Upper lobe of right lung (tissue), 1 donor: ENCODE results near the gene HPGDS. TPM values are rescaled to one million over a fixed set of nuclear protein-coding genes. Genes with fewer than 3 reads are reported as not detected.

ENCODE experiments used
- ATAC-seq: fragments of 200-7000 bp; cut with Tn5 transposase; one replicate; pipeline ENCODE4 v1.9.1; 2020; ENCODE audit warnings: mild to moderate bottlenecking, moderate library complexity
- DNase-seq: peaks from one replicate; pipeline ENCODE4 v3.0.0-alpha.2; 2020
- H3K27ac ChIP-seq: fragments of 200-600 bp; one replicate; pipeline ENCODE4 v1.8.0; 2022
- H3K27me3 ChIP-seq: fragments of 200-600 bp; one replicate; pipeline ENCODE4 v1.8.0; 2022; ENCODE audit warnings: mild to moderate bottlenecking
- H3K36me3 ChIP-seq: fragments of 200-600 bp; one replicate; pipeline ENCODE4 v1.8.0; 2022
- H3K4me1 ChIP-seq: fragments of 200-600 bp; one replicate; pipeline ENCODE4 v1.8.0; 2022
- H3K4me3 ChIP-seq: fragments of 200-600 bp; one replicate; pipeline ENCODE4 v1.8.0; 2022; ENCODE audit warnings: mild to moderate bottlenecking
- H3K9me3 ChIP-seq: fragments of 200-600 bp; one replicate; pipeline ENCODE4 v1.8.0; 2022
- CTCF ChIP-seq: fragments of 200-600 bp; IDR thresholded peaks from one replicate; pipeline ENCODE4 v1.8.0; 2022; ENCODE audit warnings: antibody characterized with exemption
- intact Hi-C: fragments of 100-400 bp; cut with DNase I; formaldehyde crosslinking; loops from one replicate; pipeline ENCODE4 v1.11.0; 2022
- total RNA-seq: library from RNA; stranded (reverse); fragmentation: NEBNext Ultra II Directional; extraction: Animal tissue kit (Norgen Biotek cat#: 25700); gene quantifications from one replicate; pipeline ENCODE4 v1.2.1, GENCODE V29; 2021
- donor health status: DM: no; HTN: yes; CAD: no; lungs with severe emphysema.

The HPGDS gene
- total RNA-seq, 1 donor from 2014 or later = 15.8 TPM

DNA sequence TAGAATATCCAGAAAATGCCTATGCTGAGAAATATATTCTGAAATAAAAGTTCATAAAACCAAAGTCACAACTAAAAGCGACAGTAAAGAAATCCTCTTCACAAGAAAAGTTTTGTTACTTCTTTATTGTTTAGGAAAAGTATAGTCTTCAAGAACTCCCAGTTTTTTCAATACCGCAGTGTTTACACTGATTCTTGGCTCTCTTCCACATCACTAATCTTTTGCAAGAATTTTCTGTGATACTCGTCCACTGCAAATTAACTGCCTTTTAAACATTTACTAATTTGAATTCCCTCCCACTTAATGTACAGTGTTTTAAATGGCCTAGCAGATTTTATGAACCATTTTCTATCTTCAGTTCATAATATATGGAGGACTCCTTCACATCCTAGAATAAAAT lies 65.1 kb downstream of the HPGDS start:
- Histone ChIP-seq H3K9me3 (no peaks in the 10 kb centered on the region), H3K36me3 (peaks cover 93% of the 10 kb centered on the region)
- no peak for ATAC-seq

DNA sequence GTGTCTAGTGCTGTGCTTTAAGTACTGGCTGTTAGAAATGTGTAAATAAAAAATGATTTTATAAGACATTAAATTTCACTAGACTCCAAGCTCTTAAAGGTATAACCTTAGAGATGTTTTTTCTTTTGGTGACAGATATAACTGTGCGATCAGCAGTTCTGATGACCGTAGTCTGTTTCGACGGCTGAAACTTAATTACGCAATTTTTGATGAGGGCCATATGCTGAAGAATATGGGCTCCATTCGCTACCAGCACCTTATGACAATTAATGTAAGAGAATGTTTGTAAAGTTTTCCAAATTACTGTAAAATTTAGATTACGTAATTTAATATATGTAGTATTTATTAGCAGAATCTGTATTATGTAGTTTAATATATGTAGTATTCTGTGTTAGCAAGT lies 66.4 kb downstream of the HPGDS start:
- intact Hi-C loops = no loop called here
- DNase-seq = no peak
- Histone ChIP-seq H3K27me3 (no peaks in the 10 kb centered on the region), H3K9me3 (no peaks in the 10 kb centered on the region), H3K4me1 (no peaks in the 10 kb centered on the region), H3K36me3 (peaks cover 96% of the 10 kb centered on the region), H3K4me3 (no peak overlapping the region), H3K27ac (no peak overlapping the region)
- no peak for ATAC-seq
- TF ChIP-seq CTCF = no peak

More for the DNA sequence above, 65.1 kb downstream of the HPGDS start:
- Histone ChIP-seq H3K4me3 (no peak overlapping the region), H3K27ac (no peak overlapping the region), H3K4me1 (no peaks in the 10 kb centered on the region), H3K27me3 (no peaks in the 10 kb centered on the region)
- no peak for DNase-seq
- no peak for TF ChIP-seq CTCF
- intact Hi-C loops = no loop called here

GRCh38 chr4:94274912-94275311 lies 67.7 kb downstream of the HPGDS start:
- intact Hi-C loops = no loop called here

DNA sequence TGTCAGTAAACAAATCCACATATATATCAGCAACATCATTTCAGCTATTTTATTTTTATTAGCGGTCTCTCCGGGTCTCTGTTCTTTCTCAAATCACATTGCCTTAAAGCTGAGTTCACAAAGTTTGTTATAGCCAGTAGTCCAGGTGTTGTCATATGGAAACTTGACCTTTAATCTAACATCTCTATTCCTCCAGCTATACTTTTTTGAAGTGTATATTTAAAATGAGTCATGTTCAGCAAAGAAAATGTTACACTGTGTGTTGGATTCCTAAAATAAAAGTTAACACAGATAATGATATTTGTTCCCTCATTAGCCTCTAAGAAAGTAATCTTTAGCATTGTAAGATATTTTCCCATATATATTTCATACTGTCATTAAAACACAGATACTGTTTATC lies 71.4 kb downstream of the HPGDS start:
- DNase-seq (no peak), ATAC-seq (no peak)
- no peaks in the 10 kb centered on the region for H3K4me1 ChIP-seq
- intact Hi-C loops = no loop called here
- no peak overlapping the region for H3K4me3 ChIP-seq
- H3K36me3 ChIP-seq = peaks cover 58% of the 10 kb centered on the region
- no peaks in the 10 kb centered on the region for H3K9me3 ChIP-seq
- no peaks in the 10 kb centered on the region for H3K27me3 ChIP-seq
- H3K27ac ChIP-seq = no peak overlapping the region
- TF ChIP-seq CTCF = no peak

More at GRCh38 chr4:94274912-94275311, 67.7 kb downstream of the HPGDS start:
- Histone ChIP-seq H3K36me3 (peaks cover 93% of the 10 kb centered on the region), H3K27me3 (no peaks in the 10 kb centered on the region), H3K9me3 (no peaks in the 10 kb centered on the region), H3K27ac (no peak overlapping the region), H3K4me1 (no peaks in the 10 kb centered on the region), H3K4me3 (no peak overlapping the region)
- TF ChIP-seq CTCF = no peak
- no peak for DNase-seq
- ATAC-seq = no peak

DNA sequence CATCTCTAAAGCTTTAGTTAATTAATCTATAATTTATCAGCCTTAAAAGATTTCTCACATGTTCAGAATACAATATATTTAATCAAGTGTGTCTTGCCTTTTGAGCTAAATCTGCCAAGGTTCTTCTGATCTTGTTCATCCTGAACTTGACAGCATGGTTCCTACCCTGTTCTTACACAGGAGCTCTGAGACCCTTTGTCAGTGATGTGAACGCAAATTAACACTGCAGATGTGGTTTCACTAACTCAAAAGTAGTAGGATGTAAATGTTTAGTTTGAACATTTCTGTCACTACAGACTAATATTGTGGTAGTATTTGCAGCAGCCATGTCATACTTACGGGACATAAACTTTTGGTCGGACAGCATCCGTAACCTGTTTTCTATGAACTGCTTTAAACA lies 75.6 kb downstream of the HPGDS start:
- intact Hi-C loops = no loop called here
- TF ChIP-seq CTCF = no peak
- peaks cover 29% of the 10 kb centered on the region for H3K36me3 ChIP-seq
- H3K27me3 ChIP-seq = no peaks in the 10 kb centered on the region
- H3K4me1 ChIP-seq = no peaks in the 10 kb centered on the region
- H3K9me3 ChIP-seq = no peaks in the 10 kb centered on the region
- DNase-seq (no peak), ATAC-seq (no peak)
- no peak overlapping the region for H3K27ac ChIP-seq
- no peak overlapping the region for H3K4me3 ChIP-seq
